Measurements from ENCODE around the gene ZNRD2. TPM values are rescaled to one million over a fixed set of nuclear protein-coding genes. Genes with fewer than 3 reads are reported as not detected.

ZNRD2 gene, protein sequence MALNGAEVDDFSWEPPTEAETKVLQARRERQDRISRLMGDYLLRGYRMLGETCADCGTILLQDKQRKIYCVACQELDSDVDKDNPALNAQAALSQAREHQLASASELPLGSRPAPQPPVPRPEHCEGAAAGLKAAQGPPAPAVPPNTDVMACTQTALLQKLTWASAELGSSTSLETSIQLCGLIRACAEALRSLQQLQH
- 73.5 to 87.2 TPM (median 82.1 TPM) in 5 replicates for total RNA-seq (2022; extraction: Qiagen RNA extraction)

GRCh38 chr11:65569973-65570918 lies at the start of gene ZNRD2:
Gene ZNRD2, plus strand, starts transcription at chr11:65570477. Its CDS starts 15 bp downstream, at chr11:65570492.

GRCh38 chr11:65524741-65525545 lies 45.3 kb upstream of the ZNRD2 start, which contains the start of gene SCYL1:
Gene SCYL1, plus strand, starts transcription at chr11:65525083. Its CDS starts 71 bp downstream, at chr11:65525154.

GRCh38 chr11:65558002-65558929 lies 12.0 kb upstream of the ZNRD2 start, which contains the start of gene LTBP3:
Gene LTBP3, minus strand, starts transcription at chr11:65558359. Its CDS starts 400 bp downstream, at chr11:65557959.

DNA sequence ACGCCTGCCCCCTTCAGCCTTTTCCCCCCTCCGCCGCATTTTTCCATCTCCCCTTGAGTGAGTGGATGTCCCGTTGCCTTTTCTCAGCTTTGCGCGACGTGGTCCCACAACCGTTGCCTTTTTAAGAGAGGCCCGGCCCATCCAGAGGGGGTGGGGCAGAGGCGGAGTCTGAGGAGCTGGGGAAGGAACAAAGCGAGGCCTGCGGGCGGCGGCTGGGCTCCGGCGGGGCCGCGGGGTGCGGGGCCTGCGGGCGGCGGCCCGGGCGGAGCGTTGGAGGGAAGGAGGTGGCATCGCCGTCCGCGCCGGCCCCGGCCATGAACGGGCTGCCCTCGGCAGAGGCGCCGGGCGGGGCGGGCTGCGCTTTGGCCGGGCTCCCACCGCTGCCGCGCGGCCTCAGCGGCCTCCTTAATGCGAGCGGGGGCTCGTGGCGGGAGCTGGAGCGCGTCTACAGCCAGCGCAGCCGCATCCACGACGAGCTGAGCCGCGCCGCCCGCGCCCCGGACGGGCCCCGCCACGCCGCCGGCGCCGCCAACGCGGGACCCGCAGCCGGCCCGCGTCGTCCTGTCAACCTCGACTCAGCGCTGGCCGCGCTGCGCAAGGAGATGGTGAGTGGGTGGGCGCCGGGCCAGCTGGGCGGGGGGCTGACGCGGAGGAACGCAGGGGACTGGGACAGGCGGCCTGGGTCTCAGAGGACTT lies 2.2 kb downstream of the ZNRD2 start, which contains the start of gene FAM89B:
TSS of gene FAM89B (plus strand) at position 183 of the 696 bp plus-strand sequence. CDS start at position 315, 132 bp downstream.

GRCh38 chr11:65575568-65576231 lies 5.4 kb downstream of the ZNRD2 start, which contains the start of gene EHBP1L1:
Gene EHBP1L1, plus strand, starts transcription at chr11:65576053. Its CDS starts 250 bp downstream, at chr11:65576303.

DNA sequence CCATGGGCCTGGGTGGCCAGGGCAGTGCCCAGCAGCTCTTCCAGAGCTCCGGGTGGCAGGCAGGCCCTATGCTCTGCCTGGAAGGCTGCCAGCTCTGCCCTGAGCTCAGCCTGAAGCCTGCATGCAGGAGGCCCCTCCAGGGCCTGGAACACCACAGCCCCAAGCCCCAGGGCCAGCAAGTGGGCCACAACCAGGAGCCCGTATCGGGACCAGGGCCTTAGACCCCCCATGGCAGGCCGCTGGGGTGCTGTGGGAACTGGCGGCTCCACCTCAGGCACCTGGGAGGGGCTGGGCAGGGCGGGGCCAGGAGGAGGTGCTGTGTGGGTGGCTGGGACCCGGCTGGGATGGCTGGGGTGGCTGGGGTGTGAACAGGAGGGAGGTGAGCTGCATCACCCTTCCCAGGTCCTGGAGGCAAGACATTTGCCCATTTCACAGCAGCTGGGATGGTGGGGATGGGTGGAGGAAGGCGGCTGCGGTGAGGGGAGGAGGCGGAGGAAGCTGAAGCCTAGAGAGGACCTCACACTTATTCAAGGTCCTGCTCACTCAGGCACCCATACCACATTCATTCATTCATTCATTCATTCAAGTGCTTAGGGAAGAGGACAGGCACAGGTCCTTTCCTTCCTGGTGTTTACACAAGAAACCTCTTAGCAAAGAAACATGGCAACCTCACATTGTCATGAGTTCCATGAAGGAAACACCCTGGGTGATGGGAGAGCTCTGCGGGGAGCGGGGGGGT lies 25.4 kb downstream of the ZNRD2 start, which contains the start of gene KCNK7:
TSS of gene KCNK7 (minus strand) at position 258 of the 739 bp plus-strand sequence. CDS start at position 230, 28 bp downstream.

DNA sequence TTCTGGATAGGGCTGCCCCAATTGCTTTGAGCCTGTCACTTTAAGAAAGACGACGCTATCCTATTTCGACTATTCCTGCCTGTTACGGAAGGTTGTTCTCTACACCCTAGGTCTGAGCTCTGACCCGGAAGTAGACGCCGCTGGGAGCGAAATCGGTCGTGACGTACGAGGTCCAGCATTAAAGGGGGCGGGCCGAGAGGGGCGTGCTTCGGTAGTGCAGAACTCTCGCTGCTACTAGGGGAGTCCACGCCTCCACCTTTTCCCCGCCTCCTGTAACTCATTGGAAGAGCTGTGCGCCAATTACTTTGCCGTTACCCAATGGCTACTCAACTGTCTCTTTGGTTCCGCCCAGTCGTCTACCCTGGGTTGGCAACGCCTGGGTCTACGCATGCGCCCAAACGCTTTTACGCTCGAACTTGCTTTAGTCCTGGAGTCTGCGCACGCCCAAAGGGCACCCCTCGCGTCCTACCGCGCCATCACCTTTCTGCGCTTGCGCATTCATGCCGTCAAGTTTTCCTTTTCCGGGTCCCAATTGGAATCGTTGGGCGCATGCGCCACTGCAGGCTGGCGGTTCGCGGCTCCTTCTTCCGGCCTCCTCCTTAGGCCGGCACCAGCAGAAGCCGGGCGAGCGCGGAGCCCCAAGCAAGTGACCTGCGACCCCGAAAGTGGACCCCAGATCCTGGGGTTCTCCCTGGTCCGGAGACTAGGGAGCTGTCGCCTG lies 45.1 kb downstream of the ZNRD2 start, which contains the start of gene PCNX3:
TSS of gene PCNX3 (plus strand) at position 548 of the 721 bp plus-strand sequence. CDS start 536 bp downstream, outside the sequence.

Other genes with a start within 250 kb of the ZNRD2 start
- 39.4 to 46.7 TPM (median 40.4 TPM) in 5 replicates for gene DPF2, start 236.6 kb upstream of the ZNRD2 start, total RNA-seq (2022; extraction: Qiagen RNA extraction)
- gene TIGD3, start 215.7 kb upstream of the ZNRD2 start, total RNA-seq (2022; extraction: Qiagen RNA extraction) = 0.60 to 1.1 TPM (median 1.0 TPM) in 5 replicates
- gene SLC25A45, start 187.8 kb upstream of the ZNRD2 start, total RNA-seq (2022; extraction: Qiagen RNA extraction) = 11.0 to 13.3 TPM (median 13.1 TPM) in 5 replicates
- gene FRMD8, start 183.8 kb upstream of the ZNRD2 start, total RNA-seq (2022; extraction: Qiagen RNA extraction) = 37.8 to 63.7 TPM (median 54.9 TPM) in 5 replicates
- 158 to 313 TPM (median 227 TPM) in 5 replicates for gene NEAT1, start 147.7 kb upstream of the ZNRD2 start, total RNA-seq (2022; extraction: Qiagen RNA extraction)
- gene MALAT1, start 71.4 kb upstream of the ZNRD2 start, total RNA-seq (2022; extraction: Qiagen RNA extraction) = 45.7 to 97.4 TPM (median 58.6 TPM) in 5 replicates
- gene SCYL1, start 45.4 kb upstream of the ZNRD2 start, total RNA-seq (2022; extraction: Qiagen RNA extraction) = 44.7 to 67.1 TPM (median 63.3 TPM) in 5 replicates
- 93.6 to 147 TPM (median 130 TPM) in 5 replicates for gene LTBP3, start 12.1 kb upstream of the ZNRD2 start, total RNA-seq (2022; extraction: Qiagen RNA extraction)
- gene FAM89B, start 2.1 kb downstream of the ZNRD2 start, total RNA-seq (2022; extraction: Qiagen RNA extraction) = 25.3 to 58.9 TPM (median 51.7 TPM) in 5 replicates
- gene EHBP1L1, start 5.6 kb downstream of the ZNRD2 start, total RNA-seq (2022; extraction: Qiagen RNA extraction) = 29.8 to 47.7 TPM (median 43.6 TPM) in 5 replicates
- gene KCNK7, start 25.3 kb downstream of the ZNRD2 start, total RNA-seq (2022; extraction: Qiagen RNA extraction) = 0.29 to 1.0 TPM (median 0.76 TPM) in 4 of 5 replicates, not detected in the other
- 41.9 to 53.5 TPM (median 53.1 TPM) in 5 replicates for gene MAP3K11, start 43.7 kb downstream of the ZNRD2 start, total RNA-seq (2022; extraction: Qiagen RNA extraction)
- gene PCNX3, start 45.3 kb downstream of the ZNRD2 start, total RNA-seq (2022; extraction: Qiagen RNA extraction) = 25.5 to 41.3 TPM (median 38.9 TPM) in 5 replicates
- 12.7 to 20.7 TPM (median 19.3 TPM) in 5 replicates for gene SIPA1, start 67.6 kb downstream of the ZNRD2 start, total RNA-seq (2022; extraction: Qiagen RNA extraction)
- gene RELA, start 92.4 kb downstream of the ZNRD2 start, total RNA-seq (2022; extraction: Qiagen RNA extraction) = 64.8 to 82.6 TPM (median 79.5 TPM) in 5 replicates
- gene KAT5, start 141.8 kb downstream of the ZNRD2 start, total RNA-seq (2022; extraction: Qiagen RNA extraction) = 42.0 to 56.6 TPM (median 51.7 TPM) in 5 replicates
- gene RNASEH2C, start 150.3 kb downstream of the ZNRD2 start, total RNA-seq (2022; extraction: Qiagen RNA extraction) = 29.7 to 54.1 TPM (median 51.4 TPM) in 5 replicates
- gene AP5B1, start 210.5 kb downstream of the ZNRD2 start, total RNA-seq (2022; extraction: Qiagen RNA extraction) = 7.6 to 13.5 TPM (median 11.9 TPM) in 5 replicates
- 0.02 to 0.09 TPM (median 0.07 TPM) in 3 of 5 replicates, not detected in the others for gene OVOL1, start 216.6 kb downstream of the ZNRD2 start, total RNA-seq (2022; extraction: Qiagen RNA extraction)

Data from A549 treated with CORT108297 at 1 μM for 4 hours (cell line).